ENCODE data around the gene MEGF6. TPM values are rescaled to one million over a fixed set of nuclear protein-coding genes. Genes with fewer than 3 reads are reported as not detected.

The MEGF6 gene
- total RNA-seq, 2 experiments from 2014 or later = 2.0 to 2.5 TPM

DNA sequence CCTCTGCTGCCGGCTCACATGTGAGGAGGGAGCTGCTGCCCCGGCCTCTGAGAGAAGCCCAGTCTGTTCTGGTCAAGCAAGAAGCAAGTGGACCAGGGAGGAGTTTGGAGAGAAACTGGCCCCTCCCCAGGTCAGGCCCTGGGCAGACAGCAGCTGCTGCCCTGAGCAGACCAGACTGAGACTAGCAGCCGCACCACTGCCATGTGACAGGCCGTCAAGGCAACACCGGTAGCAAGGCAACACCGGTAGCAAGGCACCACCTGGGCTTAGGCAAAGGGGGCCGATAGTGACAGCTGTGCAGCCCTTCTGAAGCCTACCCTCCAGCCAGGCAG lies 106.5 kb downstream of the MEGF6 start:
- ChIA-PET POLR2A (no interaction called here), CTCF (no interaction called here)
- Mint-ChIP-seq H3K27me3 (no peaks in the 10 kb centered on the region), H3K4me3 (no peak overlapping the region), H3K4me1 (ENCODE audit: low read depth) (no peaks in the 10 kb centered on the region), H3K27ac (no peak overlapping the region), H3K36me3 (ENCODE audit: low read depth) (no peaks in the 10 kb centered on the region), H3K9me3 (no peaks in the 10 kb centered on the region)
- intact Hi-C loops (cut with micrococcal nuclease) = no loop called here
- DNase-seq (no peak), ATAC-seq (no peak)
- TF ChIP-seq, protein P1, sequence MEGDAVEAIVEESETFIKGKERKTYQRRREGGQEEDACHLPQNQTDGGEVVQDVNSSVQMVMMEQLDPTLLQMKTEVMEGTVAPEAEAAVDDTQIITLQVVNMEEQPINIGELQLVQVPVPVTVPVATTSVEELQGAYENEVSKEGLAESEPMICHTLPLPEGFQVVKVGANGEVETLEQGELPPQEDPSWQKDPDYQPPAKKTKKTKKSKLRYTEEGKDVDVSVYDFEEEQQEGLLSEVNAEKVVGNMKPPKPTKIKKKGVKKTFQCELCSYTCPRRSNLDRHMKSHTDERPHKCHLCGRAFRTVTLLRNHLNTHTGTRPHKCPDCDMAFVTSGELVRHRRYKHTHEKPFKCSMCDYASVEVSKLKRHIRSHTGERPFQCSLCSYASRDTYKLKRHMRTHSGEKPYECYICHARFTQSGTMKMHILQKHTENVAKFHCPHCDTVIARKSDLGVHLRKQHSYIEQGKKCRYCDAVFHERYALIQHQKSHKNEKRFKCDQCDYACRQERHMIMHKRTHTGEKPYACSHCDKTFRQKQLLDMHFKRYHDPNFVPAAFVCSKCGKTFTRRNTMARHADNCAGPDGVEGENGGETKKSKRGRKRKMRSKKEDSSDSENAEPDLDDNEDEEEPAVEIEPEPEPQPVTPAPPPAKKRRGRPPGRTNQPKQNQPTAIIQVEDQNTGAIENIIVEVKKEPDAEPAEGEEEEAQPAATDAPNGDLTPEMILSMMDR (IDR thresholded peaks at IDR 0.05) = no peak

DNA sequence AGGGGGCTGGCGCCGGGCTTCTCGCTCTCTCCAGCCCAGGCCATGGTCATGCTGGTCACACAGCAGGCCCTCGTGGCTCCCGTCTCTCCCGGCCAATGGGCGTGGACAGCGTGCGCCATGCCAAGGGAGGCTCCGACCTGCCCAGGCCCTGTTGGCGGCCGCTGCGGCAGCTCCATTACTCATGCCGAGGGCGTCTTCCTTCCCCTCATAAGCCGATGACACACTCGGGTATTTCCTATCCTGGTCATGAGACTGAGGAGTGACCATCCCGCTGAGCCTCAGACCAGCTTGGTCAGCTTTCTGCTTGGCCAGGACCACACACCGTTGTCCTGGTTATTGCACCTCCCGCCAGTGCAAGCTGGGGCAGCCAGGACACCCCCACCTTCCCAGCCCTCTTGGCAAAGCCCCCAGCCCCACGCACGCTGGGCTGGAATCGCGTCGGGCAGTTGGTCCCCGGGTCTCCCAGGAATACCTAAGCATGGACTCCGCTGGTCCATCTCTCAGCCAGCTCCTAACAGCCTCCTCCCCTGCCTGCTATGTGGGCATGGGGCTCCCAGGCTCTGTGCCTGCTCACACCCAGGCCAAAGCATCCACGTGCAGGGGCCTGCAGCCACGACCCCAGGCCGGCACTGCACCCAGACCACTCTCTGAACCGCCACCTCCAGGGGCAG lies 107.0 kb downstream of the MEGF6 start:
- TF ChIP-seq, protein P1 (IDR thresholded peaks at IDR 0.05) = no peak
- DNase-seq = no peak
- H3K27ac Mint-ChIP-seq = no peak overlapping the region
- ChIA-PET CTCF (no interaction called here), POLR2A (no interaction called here)
- H3K36me3 Mint-ChIP-seq (ENCODE audit: low read depth) = no peaks in the 10 kb centered on the region
- ATAC-seq = no peak
- intact Hi-C loops (cut with micrococcal nuclease) = no loop called here
- no peaks in the 10 kb centered on the region for H3K9me3 Mint-ChIP-seq
- no peak overlapping the region for H3K4me3 Mint-ChIP-seq
- no peaks in the 10 kb centered on the region for H3K27me3 Mint-ChIP-seq
- no peaks in the 10 kb centered on the region for H3K4me1 Mint-ChIP-seq (ENCODE audit: low read depth)

DNA sequence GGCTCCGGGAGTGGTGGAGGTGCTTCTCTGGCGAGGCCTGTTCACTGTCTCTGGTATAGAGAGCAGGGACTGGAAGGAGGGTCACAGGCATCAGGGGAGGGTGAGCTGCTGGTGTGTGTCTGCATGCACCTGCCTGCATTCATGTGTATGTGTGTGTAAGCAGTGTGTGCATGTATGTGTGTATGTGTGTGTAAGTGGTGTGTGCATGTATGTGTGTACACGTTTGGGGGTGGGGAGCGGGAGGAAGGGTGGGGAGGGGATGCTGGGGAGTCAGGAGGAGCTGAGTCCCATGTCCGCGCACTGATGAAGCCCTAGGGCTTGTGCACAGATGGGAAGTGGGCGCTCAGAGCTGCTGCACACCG lies 107.8 kb downstream of the MEGF6 start:
- no peaks in the 10 kb centered on the region for H3K36me3 Mint-ChIP-seq (ENCODE audit: low read depth)
- ATAC-seq = no peak
- H3K4me3 Mint-ChIP-seq = no peak overlapping the region
- CTCF ChIA-PET = interaction anchor here (2.2 kb wide), 1 partner anchor 13 kb away, joined by 6 read pairs; no protein-coding TSS in a partner anchor
- no peaks in the 10 kb centered on the region for H3K9me3 Mint-ChIP-seq
- intact Hi-C loops (cut with micrococcal nuclease) = no loop called here
- H3K27ac Mint-ChIP-seq = no peak overlapping the region
- TF ChIP-seq, protein P1 (IDR thresholded peaks at IDR 0.05) = no peak
- DNase-seq = no peak
- H3K27me3 Mint-ChIP-seq = no peaks in the 10 kb centered on the region
- no peaks in the 10 kb centered on the region for H3K4me1 Mint-ChIP-seq (ENCODE audit: low read depth)
- POLR2A ChIA-PET = no interaction called here

DNA sequence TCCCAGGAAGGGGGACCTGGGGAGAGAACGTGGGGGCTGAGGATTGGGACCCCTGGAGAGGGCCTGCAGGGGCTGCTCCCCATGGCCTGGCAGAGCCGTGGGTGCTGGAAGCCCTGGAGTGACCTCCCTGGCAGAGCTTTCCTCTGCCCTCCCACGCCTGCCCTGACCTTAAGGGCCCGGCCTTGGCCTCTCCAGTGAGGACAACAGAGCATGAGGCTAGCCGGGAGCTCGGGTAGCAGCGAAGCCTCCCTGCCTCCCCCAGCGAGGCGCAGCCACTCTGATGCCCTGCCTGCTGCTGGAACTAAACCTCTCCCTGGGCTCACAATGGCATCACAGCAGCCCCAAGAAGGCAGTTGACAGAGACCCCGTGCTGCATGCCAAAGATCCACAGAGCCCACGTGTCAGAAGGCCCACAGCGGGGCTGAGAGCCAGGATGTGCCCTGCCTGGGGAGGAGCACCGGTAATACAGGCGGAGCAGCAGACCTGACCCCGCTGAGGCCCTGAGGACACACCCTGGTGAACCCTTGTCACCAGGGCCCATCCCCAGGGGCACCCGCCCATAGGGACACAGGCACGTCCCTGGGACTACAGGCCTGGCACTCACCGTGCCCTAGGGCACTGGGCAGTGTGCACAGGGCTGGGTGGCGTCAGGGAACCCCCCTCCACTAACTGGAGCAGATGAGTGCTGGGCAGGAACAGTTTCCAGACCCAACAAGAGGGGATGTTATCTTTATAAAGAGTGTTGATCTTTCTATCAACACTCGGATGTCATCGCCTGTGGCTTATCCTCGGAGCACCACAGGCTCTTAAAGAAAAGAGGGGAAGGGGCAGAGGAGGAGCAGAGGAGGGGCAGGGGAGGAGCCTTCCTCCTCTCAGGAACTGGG lies 108.4 kb downstream of the MEGF6 start:
- intact Hi-C loops (cut with micrococcal nuclease) = no loop called here
- POLR2A ChIA-PET = no interaction called here
- TF ChIP-seq, protein P1 (IDR thresholded peaks at IDR 0.05) = no peak
- Mint-ChIP-seq H3K9me3 (no peaks in the 10 kb centered on the region), H3K27ac (no peak overlapping the region), H3K4me1 (ENCODE audit: low read depth) (no peaks in the 10 kb centered on the region), H3K36me3 (ENCODE audit: low read depth) (no peaks in the 10 kb centered on the region), H3K4me3 (no peak overlapping the region), H3K27me3 (no peaks in the 10 kb centered on the region)
- ATAC-seq (no peak), DNase-seq (no peak)
- CTCF ChIA-PET = interaction anchor here (2.2 kb wide), 1 partner anchor 12 kb away, joined by 6 read pairs; no protein-coding TSS in a partner anchor

Measured in activated CD8-positive, alpha-beta T cell treated with anti-CD3 and anti-CD28 coated beads for 36 hours (primary cell).